DND-41 (cell line): ENCODE results near the gene PAWR.

Source experiments
- CTCF ChIP-seq: IDR thresholded peaks from 2 replicates; pipeline ENCODE4 v1.5.1; 2012; ENCODE audit warnings: borderline replicate concordance, low read length, moderate library complexity, mild to moderate bottlenecking; ENCODE audit not compliant: poor library complexity, severe bottlenecking; ENCODE audit errors: extremely low read depth
- EZH2 ChIP-seq: IDR thresholded peaks from 3 replicates; pipeline ENCODE4 v1.6.1; 2012; ENCODE audit warnings: borderline replicate concordance, low read depth, mild to moderate bottlenecking, moderate library complexity, low read length, inconsistent platforms; ENCODE audit not compliant: severe bottlenecking

GRCh38 chr12:79634957-79635471 lies 55.8 kb downstream of the PAWR start:
- TF ChIP-seq CTCF (no peak), EZH2 (no peak)
